DOHH2 (cell line): Measurements from ENCODE around the gene PIK3R3.

ENCODE experiments used
- H3F3A ChIP-seq: fragments of 200-600 bp; sonication (generic), shearing (Covaris generic); 2 replicates; pipeline ENCODE4 v1.6.0; 2016; ENCODE audit warnings: antibody characterized with exemption, mild to moderate bottlenecking; ENCODE audit not compliant: control insufficient read depth, insufficient read depth
- H3K27ac ChIP-seq: fragments of 200-600 bp; sonication (generic); 2 replicates; pipeline ENCODE4 v1.5.1; 2014; ENCODE audit warnings: low read depth, mild to moderate bottlenecking, low read length, moderate library complexity
- H3K27me3 ChIP-seq: fragments of 200-600 bp; sonication (generic); 2 replicates; pipeline ENCODE4 v1.6.1; 2014; ENCODE audit warnings: mild to moderate bottlenecking, low read length, mixed read lengths; ENCODE audit not compliant: control insufficient read depth
- H3K36me3 ChIP-seq: fragments of 200-600 bp; sonication (generic); 2 replicates; pipeline ENCODE4 v1.6.1; 2014; ENCODE audit warnings: mild to moderate bottlenecking, low read length, moderate library complexity, mixed read lengths; ENCODE audit not compliant: control insufficient read depth
- H3K4me1 ChIP-seq: fragments of 200-600 bp; sonication (generic); 2 replicates; pipeline ENCODE4 v1.6.1; 2014; ENCODE audit warnings: mild to moderate bottlenecking, low read length, mixed read lengths; ENCODE audit not compliant: control insufficient read depth
- H3K4me2 ChIP-seq: fragments of 200-600 bp; sonication (generic); 2 replicates; pipeline ENCODE4 v1.6.0; 2014; ENCODE audit warnings: mild to moderate bottlenecking, low read length, moderate library complexity
- H3K4me3 ChIP-seq: fragments of 200-600 bp; sonication (generic); 2 replicates; pipeline ENCODE4 v1.5.1; 2014; ENCODE audit warnings: mild to moderate bottlenecking, low read length, mixed read lengths
- H3K79me2 ChIP-seq: fragments of 200-600 bp; sonication (generic); 2 replicates; pipeline ENCODE4 v1.6.1; 2014; ENCODE audit warnings: mild to moderate bottlenecking, low read length, mixed read lengths; ENCODE audit not compliant: control insufficient read depth
- H3K9me2 ChIP-seq: fragments of 200-600 bp; sonication (generic); replicated peaks from 2 replicates; pipeline ENCODE4 v1.6.1; 2014; ENCODE audit warnings: mild to moderate bottlenecking, low read length, mixed read lengths; ENCODE audit not compliant: control insufficient read depth
- H3K9me3 ChIP-seq: fragments of 200-600 bp; sonication (generic); 2 replicates; pipeline ENCODE4 v1.6.1; 2014; ENCODE audit warnings: antibody characterized with exemption, low read length, mixed read lengths; ENCODE audit not compliant: control insufficient read depth, insufficient read depth
- H4K20me1 ChIP-seq: fragments of 200-600 bp; sonication (generic); 2 replicates; pipeline ENCODE4 v1.6.0; 2014; ENCODE audit warnings: low read depth, mild to moderate bottlenecking, antibody characterized with exemption, low read length, moderate library complexity; ENCODE audit not compliant: control insufficient read depth, insufficient read depth
- EZH2phosphoT487 ChIP-seq: fragments of 200-600 bp; sonication (generic); IDR thresholded peaks from 2 replicates; pipeline ENCODE4 v1.6.1; 2017; ENCODE audit warnings: borderline replicate concordance, mild to moderate bottlenecking, antibody characterized with exemption, low read length, moderate library complexity, mixed read lengths
- TF ChIP-seq, protein P1 (sequence below): fragments of 200-600 bp; sonication (generic); IDR thresholded peaks from one replicate; pipeline ENCODE4 v1.5.1; 2014; ENCODE audit warnings: antibody characterized with exemption, mild to moderate bottlenecking, low read depth, low read length; ENCODE audit not compliant: poor library complexity, severe bottlenecking

PIK3R3 gene

DNA sequence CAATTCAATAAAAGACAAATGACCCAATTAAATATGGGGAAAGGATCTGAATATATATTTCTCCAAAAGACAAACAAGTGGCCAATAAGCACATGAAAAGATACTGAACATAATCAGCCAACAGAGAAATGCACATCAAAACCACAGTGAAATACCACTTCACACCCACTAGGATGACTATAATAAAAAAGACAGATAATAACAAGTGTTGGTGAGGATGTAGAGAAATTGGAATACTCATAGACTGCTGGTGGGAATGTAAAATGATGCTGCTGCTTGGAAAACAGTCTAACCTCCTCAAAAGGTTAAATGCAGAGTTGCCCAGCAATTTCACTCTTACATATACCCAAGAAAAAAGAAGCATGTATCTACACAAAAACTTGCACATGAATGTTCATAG is 48.9 kb downstream of the PIK3R3 start:
- Histone ChIP-seq H3K4me1 (no peaks in the 10 kb centered on the region), H3K9me2 (no peaks in the 10 kb centered on the region), H3K27ac (no peak overlapping the region), H3K79me2 (no peaks in the 10 kb centered on the region), H3F3A (no peaks in the 10 kb centered on the region), H3K36me3 (no peaks in the 10 kb centered on the region), H3K4me3 (no peak overlapping the region), H3K27me3 (no peaks in the 10 kb centered on the region), H3K9me3 (no peaks in the 10 kb centered on the region), H3K4me2 (no peak overlapping the region), H4K20me1 (no peaks in the 10 kb centered on the region)
- no peak for TF ChIP-seq EZH2phosphoT487
- TF ChIP-seq, protein P1, sequence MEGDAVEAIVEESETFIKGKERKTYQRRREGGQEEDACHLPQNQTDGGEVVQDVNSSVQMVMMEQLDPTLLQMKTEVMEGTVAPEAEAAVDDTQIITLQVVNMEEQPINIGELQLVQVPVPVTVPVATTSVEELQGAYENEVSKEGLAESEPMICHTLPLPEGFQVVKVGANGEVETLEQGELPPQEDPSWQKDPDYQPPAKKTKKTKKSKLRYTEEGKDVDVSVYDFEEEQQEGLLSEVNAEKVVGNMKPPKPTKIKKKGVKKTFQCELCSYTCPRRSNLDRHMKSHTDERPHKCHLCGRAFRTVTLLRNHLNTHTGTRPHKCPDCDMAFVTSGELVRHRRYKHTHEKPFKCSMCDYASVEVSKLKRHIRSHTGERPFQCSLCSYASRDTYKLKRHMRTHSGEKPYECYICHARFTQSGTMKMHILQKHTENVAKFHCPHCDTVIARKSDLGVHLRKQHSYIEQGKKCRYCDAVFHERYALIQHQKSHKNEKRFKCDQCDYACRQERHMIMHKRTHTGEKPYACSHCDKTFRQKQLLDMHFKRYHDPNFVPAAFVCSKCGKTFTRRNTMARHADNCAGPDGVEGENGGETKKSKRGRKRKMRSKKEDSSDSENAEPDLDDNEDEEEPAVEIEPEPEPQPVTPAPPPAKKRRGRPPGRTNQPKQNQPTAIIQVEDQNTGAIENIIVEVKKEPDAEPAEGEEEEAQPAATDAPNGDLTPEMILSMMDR = no peak

DNA sequence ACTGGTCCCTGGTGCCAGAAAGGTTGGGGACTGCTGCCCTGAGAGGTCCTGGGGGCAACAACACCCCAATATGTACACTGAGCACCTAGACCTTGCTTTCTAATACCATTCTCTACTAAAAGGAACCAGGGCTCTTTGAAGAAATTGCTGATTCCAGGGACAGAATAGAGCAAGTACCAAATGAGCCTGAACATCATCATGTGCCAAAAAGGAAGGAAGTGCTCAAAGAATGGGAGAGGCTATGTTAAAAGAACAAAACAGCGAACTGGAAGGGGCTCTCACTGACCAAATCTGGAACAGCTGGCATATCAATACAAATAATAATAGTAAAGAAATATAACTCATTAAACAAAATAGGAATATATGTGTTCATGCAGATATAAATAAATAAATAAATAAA is 50.8 kb downstream of the PIK3R3 start:
- Histone ChIP-seq H3K27me3 (no peaks in the 10 kb centered on the region), H3K9me3 (no peaks in the 10 kb centered on the region), H3K4me2 (no peak overlapping the region), H3K9me2 (no peaks in the 10 kb centered on the region), H3K27ac (no peak overlapping the region), H3K79me2 (no peaks in the 10 kb centered on the region), H4K20me1 (no peaks in the 10 kb centered on the region), H3K4me3 (no peak overlapping the region), H3K4me1 (no peaks in the 10 kb centered on the region), H3K36me3 (no peaks in the 10 kb centered on the region), H3F3A (no peaks in the 10 kb centered on the region; the same call in 1 of the 2 replicates)
- TF ChIP-seq, protein P1 = no peak
- TF ChIP-seq EZH2phosphoT487 = no peak

DNA sequence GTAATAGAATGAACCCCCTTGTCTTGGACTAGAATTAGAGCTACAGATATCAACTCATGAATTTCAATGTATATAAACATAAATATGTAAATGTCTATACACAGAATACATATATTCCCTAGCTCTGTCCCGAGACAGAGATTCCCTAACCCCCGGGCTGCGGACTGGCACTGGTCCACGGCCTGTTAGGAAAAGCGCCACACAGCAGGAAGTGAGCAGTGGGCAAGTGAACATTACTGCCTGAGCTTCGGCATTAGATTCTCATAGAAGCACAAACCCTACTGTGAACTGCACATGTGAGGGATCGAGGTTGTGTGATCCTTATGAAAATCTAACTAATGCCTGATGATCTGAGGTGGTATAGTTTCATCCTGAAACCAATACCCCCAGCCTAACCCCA is 51.2 kb downstream of the PIK3R3 start:
- Histone ChIP-seq H3K9me2 (no peaks in the 10 kb centered on the region), H3K4me3 (no peak overlapping the region), H3K36me3 (no peaks in the 10 kb centered on the region), H3K27ac (no peak overlapping the region), H4K20me1 (no peaks in the 10 kb centered on the region), H3K4me2 (no peak overlapping the region), H3K9me3 (no peaks in the 10 kb centered on the region), H3K79me2 (no peaks in the 10 kb centered on the region), H3K4me1 (no peaks in the 10 kb centered on the region), H3F3A (no peaks in the 10 kb centered on the region; the same call in 1 of the 2 replicates), H3K27me3 (no peaks in the 10 kb centered on the region)
- TF ChIP-seq EZH2phosphoT487 = no peak
- TF ChIP-seq, protein P1 = no peak

- Histone ChIP-seq H3K4me1 (no peaks in the 10 kb centered on the region), H3K27ac (no peak overlapping the region), H4K20me1 (no peaks in the 10 kb centered on the region), H3K4me3 (no peak overlapping the region), H3K36me3 (no peaks in the 10 kb centered on the region), H3K4me2 (no peak overlapping the region), H3K79me2 (no peaks in the 10 kb centered on the region), H3K9me2 (no peaks in the 10 kb centered on the region), H3K9me3 (no peaks in the 10 kb centered on the region), H3K27me3 (no peaks in the 10 kb centered on the region), H3F3A (no peaks in the 10 kb centered on the region; the same call in 1 of the 2 replicates)
- TF ChIP-seq, protein P1 = no peak
- TF ChIP-seq EZH2phosphoT487 = no peak
These were observed 52.2 kb downstream of the PIK3R3 start for GRCh38 chr1:46080257-46080656.
